Astrocyte of the cerebellum (primary cell): ENCODE measurements around the gene GLI2.

Experiments used
- DNase-seq: peaks from one replicate; pipeline ENCODE4 v3.0.0-alpha.2; 2011; ENCODE audit warnings: low read depth
- H3K4me3 ChIP-seq: 2 replicates; pipeline ENCODE4 v1.5.1; 2011; ENCODE audit warnings: mild to moderate bottlenecking, low read depth, low read length, moderate library complexity
- in situ Hi-C: cut with HindIII; loops from 2 replicates; pipeline ENCODE4 v1.10.0; 2017; ENCODE audit warnings: low sequenced_read_pairs
- TF ChIP-seq, protein P1 (sequence below): IDR thresholded peaks from 2 replicates; pipeline ENCODE4 v1.5.1; 2012; ENCODE audit warnings: low read length, low read depth, moderate library complexity, mild to moderate bottlenecking; ENCODE audit errors: missing control alignments

GLI2 gene

DNA sequence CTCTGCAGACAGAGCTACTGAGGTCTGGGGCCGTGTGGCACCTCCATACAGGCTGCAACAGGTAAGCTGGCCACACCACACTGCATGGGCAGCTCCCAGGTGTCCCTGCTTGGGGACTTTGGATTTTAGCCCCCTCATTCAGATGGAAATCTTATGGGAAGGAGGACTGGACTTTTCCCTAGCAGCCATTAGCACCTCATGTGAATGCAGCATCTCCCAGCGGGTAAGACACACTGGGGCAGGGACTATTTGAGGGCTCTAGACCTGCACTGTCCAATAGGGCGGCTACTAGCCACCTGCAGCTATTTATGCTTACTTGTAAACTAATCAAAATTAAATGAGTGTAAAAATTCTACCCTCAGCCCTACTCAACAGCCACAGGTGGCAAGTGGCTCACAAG, 34.2 kb upstream of the GLI2 start:
- in situ Hi-C loops = loop anchor here (5.0 kb wide), 1 partner anchor 366 kb away; no protein-coding TSS in a partner anchor
- TF ChIP-seq, protein P1, sequence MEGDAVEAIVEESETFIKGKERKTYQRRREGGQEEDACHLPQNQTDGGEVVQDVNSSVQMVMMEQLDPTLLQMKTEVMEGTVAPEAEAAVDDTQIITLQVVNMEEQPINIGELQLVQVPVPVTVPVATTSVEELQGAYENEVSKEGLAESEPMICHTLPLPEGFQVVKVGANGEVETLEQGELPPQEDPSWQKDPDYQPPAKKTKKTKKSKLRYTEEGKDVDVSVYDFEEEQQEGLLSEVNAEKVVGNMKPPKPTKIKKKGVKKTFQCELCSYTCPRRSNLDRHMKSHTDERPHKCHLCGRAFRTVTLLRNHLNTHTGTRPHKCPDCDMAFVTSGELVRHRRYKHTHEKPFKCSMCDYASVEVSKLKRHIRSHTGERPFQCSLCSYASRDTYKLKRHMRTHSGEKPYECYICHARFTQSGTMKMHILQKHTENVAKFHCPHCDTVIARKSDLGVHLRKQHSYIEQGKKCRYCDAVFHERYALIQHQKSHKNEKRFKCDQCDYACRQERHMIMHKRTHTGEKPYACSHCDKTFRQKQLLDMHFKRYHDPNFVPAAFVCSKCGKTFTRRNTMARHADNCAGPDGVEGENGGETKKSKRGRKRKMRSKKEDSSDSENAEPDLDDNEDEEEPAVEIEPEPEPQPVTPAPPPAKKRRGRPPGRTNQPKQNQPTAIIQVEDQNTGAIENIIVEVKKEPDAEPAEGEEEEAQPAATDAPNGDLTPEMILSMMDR = no peak
- no peak overlapping the region for H3K4me3 ChIP-seq
- DNase-seq = no peak

DNA sequence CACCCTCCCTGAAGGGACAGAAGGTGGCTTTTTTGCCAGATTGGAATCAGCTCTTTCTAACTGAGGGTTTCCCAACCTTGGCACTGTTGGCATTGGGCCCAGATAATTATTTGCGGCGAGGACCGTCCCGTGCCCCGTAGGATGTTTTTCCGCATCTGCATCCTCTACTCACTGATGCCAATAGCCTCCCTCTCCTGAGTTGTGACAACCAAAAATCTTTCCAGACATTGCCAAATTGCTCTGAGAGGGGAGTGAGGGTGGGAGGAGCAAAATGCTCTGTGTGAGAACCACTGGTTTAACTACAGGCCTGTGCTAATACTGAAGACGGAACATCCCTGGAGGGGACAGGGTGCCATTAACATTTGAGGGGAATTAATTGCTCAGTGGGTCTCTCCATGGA, 33.6 kb upstream of the GLI2 start:
- in situ Hi-C loops = loop anchor here (5.0 kb wide), 1 partner anchor 365 kb away; no protein-coding TSS in a partner anchor
- TF ChIP-seq, protein P1 = no peak
- no peak for DNase-seq
- no peak overlapping the region for H3K4me3 ChIP-seq

DNA sequence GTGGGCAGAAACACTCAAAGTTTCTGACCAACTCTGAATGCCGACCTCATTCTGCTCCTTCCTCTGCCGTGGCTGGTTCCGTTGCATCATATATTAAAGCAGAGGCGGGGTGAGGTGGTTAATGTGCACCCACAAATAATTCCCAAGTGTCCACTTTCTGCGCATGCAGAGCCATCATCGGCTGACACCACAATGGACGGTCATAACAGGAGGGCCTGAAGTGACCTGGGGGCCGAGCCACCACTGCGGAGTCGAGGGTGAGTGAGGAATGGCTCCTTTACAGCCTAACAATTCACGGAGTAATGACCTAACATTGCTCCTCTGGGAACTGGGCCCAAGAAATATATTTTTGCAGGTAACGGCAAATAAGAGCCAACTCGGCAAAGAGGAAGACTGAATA, 32.9 kb upstream of the GLI2 start:
- in situ Hi-C loops = loop anchor here (5.0 kb wide), 1 partner anchor 364 kb away; no protein-coding TSS in a partner anchor
- TF ChIP-seq, protein P1 = no peak
- no peak overlapping the region for H3K4me3 ChIP-seq
- DNase-seq = no peak

DNA sequence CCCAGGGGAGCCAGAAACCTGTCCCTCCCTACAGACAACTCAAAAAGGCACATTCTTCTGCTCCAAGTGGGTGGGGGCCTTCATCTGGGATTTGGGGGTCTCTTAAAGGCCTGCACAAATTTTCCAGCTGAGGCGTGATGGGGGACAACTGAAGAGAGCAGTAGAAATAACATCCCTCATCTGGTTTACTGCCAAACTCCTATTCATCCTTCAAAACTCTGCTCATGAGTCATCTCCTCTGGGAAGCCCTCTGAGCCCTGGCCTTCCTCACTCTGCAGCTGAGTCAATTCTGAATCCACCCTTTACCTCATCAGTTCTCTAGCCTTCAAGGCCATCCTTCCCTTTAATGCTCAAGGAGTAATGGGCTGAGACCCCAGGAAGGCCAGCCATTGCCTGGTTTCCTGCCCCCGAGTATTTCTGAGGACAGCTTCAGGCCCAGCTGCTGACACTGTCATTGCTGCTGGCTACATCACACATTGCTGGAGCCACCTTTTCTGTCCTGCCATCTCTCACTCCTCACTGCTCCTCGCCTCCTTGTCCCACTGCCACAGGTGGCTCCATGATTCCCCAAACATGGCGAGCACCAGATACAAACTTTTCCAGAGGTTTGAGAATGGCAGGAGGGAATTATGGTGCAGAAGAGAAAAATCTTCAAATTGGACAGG, 32.2 kb upstream of the GLI2 start:
- no peak for DNase-seq
- in situ Hi-C loops = loop anchor here (5.0 kb wide), 1 partner anchor 364 kb away; no protein-coding TSS in a partner anchor
- TF ChIP-seq, protein P1 = no peak
- H3K4me3 ChIP-seq = no peak overlapping the region

DNA sequence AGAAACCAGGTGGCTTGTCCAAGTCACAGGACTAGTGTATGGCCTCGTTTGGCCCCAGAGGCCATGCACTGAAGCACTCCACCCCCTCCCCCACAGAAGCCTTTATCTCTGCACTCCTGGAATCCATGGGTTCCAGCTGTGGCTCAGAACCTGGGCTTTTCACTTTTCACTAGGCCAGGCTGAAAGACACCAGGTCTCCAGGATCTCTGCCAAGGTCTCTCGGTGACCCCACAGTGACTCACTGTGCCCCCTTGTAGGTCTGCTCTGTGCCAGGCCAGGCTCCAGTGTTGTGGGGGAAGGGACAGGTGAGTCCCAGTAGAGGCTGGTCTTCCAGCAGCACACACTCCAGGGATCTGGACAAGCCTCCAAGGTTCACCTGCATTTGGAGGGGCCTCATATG, 31.0 kb upstream of the GLI2 start:
- TF ChIP-seq, protein P1 = no peak
- no peak overlapping the region for H3K4me3 ChIP-seq
- in situ Hi-C loops = loop anchor here (5.0 kb wide), 1 partner anchor 363 kb away; no protein-coding TSS in a partner anchor
- no peak for DNase-seq

DNA sequence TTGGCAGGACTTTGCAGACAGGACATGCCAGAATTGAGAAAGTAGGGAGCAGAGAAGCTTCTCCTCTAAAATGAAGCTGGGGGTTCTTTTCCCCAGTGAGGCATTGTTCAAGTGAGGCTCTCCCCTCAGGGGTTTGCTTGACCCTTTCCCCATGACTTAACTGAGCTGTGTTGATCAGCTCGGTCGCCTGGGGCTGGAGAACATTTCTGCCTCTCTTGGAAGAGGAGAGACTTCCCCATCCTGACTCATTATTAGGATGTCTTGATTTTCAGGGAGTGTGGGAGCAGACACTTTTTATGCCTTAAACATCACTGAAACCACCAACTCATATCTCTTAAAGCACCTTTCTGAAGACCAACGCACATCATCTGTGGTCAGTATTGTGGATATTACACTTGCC, 27.9 kb upstream of the GLI2 start:
- TF ChIP-seq, protein P1 = no peak
- no peak overlapping the region for H3K4me3 ChIP-seq
- DNase-seq = no peak
- in situ Hi-C loops = no loop called here
